Natural killer cell (primary cell): ENCODE data around the gene PIAS4. TPM values are rescaled to one million over a fixed set of nuclear protein-coding genes. Genes with fewer than 3 reads are reported as not detected.

Experiments used
- ATAC-seq, 3 donors: fragments of 150-1000 bp in 2 of 3; fragments of 200-7000 bp in 1 of 3; cut with Tn5 transposase; 1 replicate in 1 of 3; 2 replicates in 2 of 3; pipeline ENCODE4 v1.10.0; 2021; ENCODE audit warnings: mild to moderate bottlenecking in 2 of 3, moderate library complexity in 2 of 3
- DNase-seq, 2 donors: peaks; one replicate each; pipeline versions ENCODE4 v3.0.0 to v3.0.0-alpha.2; 2013 to 2021; ENCODE audit warnings: mixed read lengths in 1 of 2
- H3K27ac ChIP-seq: one replicate; pipeline ENCODE4 v1.5.1; 2013; ENCODE audit warnings: mild to moderate bottlenecking, low read length
- H3K27me3 ChIP-seq: one replicate; pipeline ENCODE4 v1.6.1; 2013; ENCODE audit warnings: low read length; ENCODE audit not compliant: control insufficient read depth, insufficient read depth
- H3K36me3 ChIP-seq: one replicate; pipeline ENCODE4 v1.6.1; 2013; ENCODE audit warnings: low read length; ENCODE audit not compliant: control insufficient read depth, insufficient read depth
- H3K4me1 ChIP-seq: one replicate; pipeline ENCODE4 v1.6.1; 2013; ENCODE audit warnings: low read length; ENCODE audit not compliant: control insufficient read depth, insufficient read depth
- H3K4me3 ChIP-seq: one replicate; pipeline ENCODE4 v1.5.1; 2013; ENCODE audit warnings: low read length
- H3K9me3 ChIP-seq: one replicate; pipeline ENCODE4 v1.6.1; 2013; ENCODE audit warnings: low read length; ENCODE audit not compliant: control insufficient read depth, insufficient read depth
- H3K27ac Mint-ChIP-seq, 2 donors: one replicate each; pipeline ENCODE4 v1.8.0; 2022; ENCODE audit warnings: mild to moderate bottlenecking in 2 of 2, mixed read lengths in 2 of 2, moderate library complexity in 1 of 2
- H3K27me3 Mint-ChIP-seq, 2 donors: one replicate each; pipeline ENCODE4 v1.8.0; 2022; ENCODE audit warnings: low read depth in 2 of 2, mixed read lengths in 2 of 2
- H3K36me3 Mint-ChIP-seq: one replicate; pipeline ENCODE4 v1.8.0; 2022; ENCODE audit warnings: mixed read lengths
- H3K4me1 Mint-ChIP-seq, 2 donors: one replicate each; pipeline ENCODE4 v1.8.0; 2022; ENCODE audit warnings: mixed read lengths in 2 of 2
- H3K4me3 Mint-ChIP-seq: one replicate; pipeline ENCODE4 v1.8.0; 2022; ENCODE audit warnings: mild to moderate bottlenecking, moderate library complexity, mixed read lengths
- H3K9me3 Mint-ChIP-seq, 2 donors: one replicate each; pipeline ENCODE4 v1.8.0; 2022; ENCODE audit warnings: mixed read lengths in 2 of 2
- WGBS: methylation state at CpG from one replicate; pipeline ENCODE4 v1.1.7; 2013; ENCODE audit warnings: missing lambda C conversion rate; ENCODE audit not compliant: insufficient coverage; 5-methylcytosine and 5-hydroxymethylcytosine counted together
- intact Hi-C: fragments of 100-400 bp; cut with micrococcal nuclease; formaldehyde crosslinking; loops from one replicate; pipeline ENCODE4 v1.14.2; 2022
- total RNA-seq, 4 donors: library from RNA; stranded (reverse); fragments of 120-200 nt in 1 of 4; gene quantifications; one replicate each; pipeline versions ENCODE4 v1.2.3 to v1.2.4, GENCODE V29; 2013 to 2022
- TF ChIP-seq, protein P1 (sequence below): fragments of 200-600 bp; IDR thresholded peaks from one replicate; pipeline ENCODE4 v1.8.0; 2022; ENCODE audit warnings: antibody characterized with exemption

PIAS4 gene
- total RNA-seq, 3 donors from 2014 or later (not counting 1 experiment from before 2014, with no cell fraction given) = 25.4 to 39.4 (median 26.8) TPM

DNA sequence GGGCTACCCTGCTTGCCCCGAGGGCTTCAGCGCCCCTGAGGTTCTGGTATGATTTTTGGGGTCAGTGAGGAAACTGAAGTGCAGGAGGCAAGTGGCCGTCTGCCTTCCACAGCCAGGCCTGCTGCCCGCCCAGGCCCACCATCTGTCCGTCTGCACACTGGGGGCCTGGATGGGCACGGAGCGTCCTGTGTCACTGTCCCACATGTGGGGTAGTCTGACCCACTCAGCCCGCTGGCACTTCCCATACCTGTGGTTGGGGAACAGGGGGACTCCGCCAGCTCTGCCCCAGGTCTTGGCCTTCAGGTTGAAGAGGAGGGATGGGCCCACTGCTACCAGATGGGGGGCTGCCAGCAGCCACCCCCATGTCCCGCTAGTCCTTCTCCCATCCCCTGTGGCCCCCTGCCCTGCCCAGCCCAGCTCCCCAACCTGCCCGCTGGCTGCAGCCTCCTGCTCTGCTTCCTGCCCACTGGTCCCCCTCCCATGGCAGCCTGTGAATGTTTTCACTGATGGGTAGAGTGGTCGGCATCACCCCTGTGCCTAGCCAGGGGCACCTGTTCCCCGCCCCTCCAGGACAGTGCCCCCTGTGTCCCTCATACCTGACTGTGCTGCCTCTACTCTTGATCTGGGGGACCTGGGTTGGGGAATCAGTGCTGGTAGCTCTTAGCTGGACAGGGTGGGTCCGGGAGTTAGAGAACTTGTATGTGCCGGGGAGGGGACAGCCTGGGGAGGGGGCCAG, 9.5 kb downstream of the PIAS4 start:
- WGBS = 94% methylated on average over 15 of the region's 15 CpGs
- Histone ChIP-seq H3K9me3 (no peaks in the 10 kb centered on the region), H3K27me3 (no peaks in the 10 kb centered on the region), H3K36me3 (peaks cover 21% of the 10 kb centered on the region), H3K4me1 (peaks cover 26% of the 10 kb centered on the region), H3K27ac (no peak overlapping the region), H3K4me3 (no peak overlapping the region)
- TF ChIP-seq, protein P1, sequence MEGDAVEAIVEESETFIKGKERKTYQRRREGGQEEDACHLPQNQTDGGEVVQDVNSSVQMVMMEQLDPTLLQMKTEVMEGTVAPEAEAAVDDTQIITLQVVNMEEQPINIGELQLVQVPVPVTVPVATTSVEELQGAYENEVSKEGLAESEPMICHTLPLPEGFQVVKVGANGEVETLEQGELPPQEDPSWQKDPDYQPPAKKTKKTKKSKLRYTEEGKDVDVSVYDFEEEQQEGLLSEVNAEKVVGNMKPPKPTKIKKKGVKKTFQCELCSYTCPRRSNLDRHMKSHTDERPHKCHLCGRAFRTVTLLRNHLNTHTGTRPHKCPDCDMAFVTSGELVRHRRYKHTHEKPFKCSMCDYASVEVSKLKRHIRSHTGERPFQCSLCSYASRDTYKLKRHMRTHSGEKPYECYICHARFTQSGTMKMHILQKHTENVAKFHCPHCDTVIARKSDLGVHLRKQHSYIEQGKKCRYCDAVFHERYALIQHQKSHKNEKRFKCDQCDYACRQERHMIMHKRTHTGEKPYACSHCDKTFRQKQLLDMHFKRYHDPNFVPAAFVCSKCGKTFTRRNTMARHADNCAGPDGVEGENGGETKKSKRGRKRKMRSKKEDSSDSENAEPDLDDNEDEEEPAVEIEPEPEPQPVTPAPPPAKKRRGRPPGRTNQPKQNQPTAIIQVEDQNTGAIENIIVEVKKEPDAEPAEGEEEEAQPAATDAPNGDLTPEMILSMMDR = no peak
- Mint-ChIP-seq H3K27me3 (no peaks in the 10 kb centered on the region), H3K4me1 (peaks cover 20 to 43% of the 10 kb centered on the region in 2 donors), H3K27ac (peak overlapping the region in 1 of 2 donors; percentile 54), H3K9me3 (no peaks in the 10 kb centered on the region), H3K4me3 (no peak overlapping the region), H3K36me3 (no peaks in the 10 kb centered on the region)
- intact Hi-C loops = no loop called here
- DNase-seq (no peak), ATAC-seq (no peak)

DNA sequence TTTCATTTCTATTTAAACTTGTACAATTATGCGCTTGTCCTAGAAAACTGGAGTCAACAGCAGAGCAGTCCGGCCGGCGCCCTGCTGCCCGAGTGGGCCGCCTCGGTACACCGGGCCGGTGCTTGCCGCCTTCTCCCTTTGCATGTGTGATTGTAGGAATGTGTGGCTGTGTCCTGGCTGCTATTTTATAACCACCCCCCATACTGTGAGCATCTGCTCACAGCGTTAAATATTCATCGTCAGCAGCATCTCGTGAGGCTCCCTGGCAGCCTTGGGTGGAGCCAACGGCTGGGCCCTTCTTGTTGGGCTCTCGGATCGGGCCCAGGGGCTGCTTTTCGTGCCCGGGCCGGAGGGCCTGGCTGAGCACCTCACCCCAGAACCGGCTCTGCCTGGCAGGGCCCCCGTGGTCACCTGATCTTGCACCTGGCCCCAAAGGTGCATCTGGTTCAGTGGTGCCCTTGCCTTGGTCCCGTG, 10.6 kb downstream of the PIAS4 start:
- intact Hi-C loops = no loop called here
- no peaks in the 10 kb centered on the region for H3K27me3 Mint-ChIP-seq
- no peaks in the 10 kb centered on the region for H3K36me3 Mint-ChIP-seq
- Histone ChIP-seq H3K27ac (no peak overlapping the region), H3K36me3 (peaks cover 15% of the 10 kb centered on the region), H3K27me3 (no peaks in the 10 kb centered on the region), H3K9me3 (no peaks in the 10 kb centered on the region), H3K4me3 (no peak overlapping the region), H3K4me1 (peaks cover 26% of the 10 kb centered on the region)
- peak overlapping the region in 1 of 2 donors; percentile 71 for H3K27ac Mint-ChIP-seq
- no peak for DNase-seq
- peaks cover 20 to 32% of the 10 kb centered on the region in 2 donors for H3K4me1 Mint-ChIP-seq
- TF ChIP-seq, protein P1 = no peak
- 93% methylated on average over 19 of the region's 22 CpGs for WGBS
- no peak for ATAC-seq
- no peaks in the 10 kb centered on the region for H3K9me3 Mint-ChIP-seq
- no peak overlapping the region for H3K4me3 Mint-ChIP-seq

DNA sequence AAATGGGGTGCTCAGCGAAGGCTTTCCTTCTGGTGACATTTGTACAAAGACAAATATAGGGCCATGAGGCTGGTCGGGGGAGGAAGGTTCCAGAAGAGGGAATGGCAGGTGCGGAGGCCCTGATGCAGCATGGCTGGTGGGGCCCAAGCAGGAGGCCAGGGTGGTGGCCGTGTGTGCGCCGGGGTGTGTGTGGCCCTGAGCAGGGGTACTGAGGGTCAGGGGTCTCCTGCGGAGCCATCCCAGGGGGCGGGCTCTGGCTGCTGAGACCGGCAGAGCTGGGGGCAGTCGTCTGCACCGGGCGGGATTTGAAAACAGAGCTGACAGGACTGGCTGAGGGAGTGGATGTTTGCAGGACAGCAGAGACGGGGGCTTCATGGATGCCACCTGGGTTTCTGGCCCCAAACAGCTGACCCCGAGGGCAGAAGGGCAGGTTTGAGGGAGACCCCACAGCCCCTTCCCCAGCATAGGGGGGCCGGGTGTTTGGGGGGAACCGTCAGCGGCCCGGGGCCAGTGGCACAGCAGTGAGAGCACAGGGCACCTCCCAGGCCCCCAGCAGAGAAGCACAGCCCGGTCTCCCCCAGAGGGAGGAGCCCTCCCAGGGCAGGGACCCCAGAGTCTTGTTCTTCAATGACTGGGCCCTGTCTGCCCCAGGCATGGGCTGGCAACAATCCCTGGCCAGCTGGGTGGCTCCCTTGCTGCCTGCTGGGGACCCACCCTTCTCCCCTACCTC, 11.4 kb downstream of the PIAS4 start:
- H3K9me3 Mint-ChIP-seq = no peaks in the 10 kb centered on the region
- H3K36me3 ChIP-seq = peaks cover 11% of the 10 kb centered on the region
- no peaks in the 10 kb centered on the region for H3K36me3 Mint-ChIP-seq

More for the DNA sequence above, 11.4 kb downstream of the PIAS4 start:
- no peak overlapping the region for H3K4me3 Mint-ChIP-seq
- 94% methylated on average over 19 of the region's 19 CpGs for WGBS
- H3K9me3 ChIP-seq = no peaks in the 10 kb centered on the region
- DNase-seq (no peak), ATAC-seq (peak in 1 of 3 donors; percentile 11)
- H3K4me1 Mint-ChIP-seq = peaks cover 20 to 31% of the 10 kb centered on the region in 2 donors
- intact Hi-C loops = no loop called here
- peaks cover 23% of the 10 kb centered on the region for H3K4me1 ChIP-seq
- H3K27me3 ChIP-seq = no peaks in the 10 kb centered on the region
- no peak overlapping the region for H3K4me3 ChIP-seq
- no peaks in the 10 kb centered on the region for H3K27me3 Mint-ChIP-seq
- no peak overlapping the region for H3K27ac ChIP-seq
- TF ChIP-seq, protein P1 = no peak
- H3K27ac Mint-ChIP-seq = peak overlapping the region in 1 of 2 donors; percentile 71
